Forelimb muscle (tissue), 1 donor: ENCODE data around the gene SLAMF1. TPM values are rescaled to one million over a fixed set of nuclear protein-coding genes. Genes with fewer than 3 reads are reported as not detected.
"Not testable (repeated sequence)": the region's sequence is repeated elsewhere in the genome, so short reads cannot be mapped to it uniquely, and the experiment has no call there.

Source experiments
- DNase-seq: peaks from one replicate; pipeline ENCODE4 v3.0.0-alpha.2; 2013; ENCODE audit warnings: low read depth
- polyA plus RNA-seq: library from polyadenylated mRNA; unstranded; fragments of 120-200 nt; gene quantifications from one replicate; pipeline ENCODE4 v1.2.1, GENCODE V29; 2013; ENCODE audit not compliant: insufficient read length

The SLAMF1 gene
- 0.05 TPM for polyA plus RNA-seq

DNA sequence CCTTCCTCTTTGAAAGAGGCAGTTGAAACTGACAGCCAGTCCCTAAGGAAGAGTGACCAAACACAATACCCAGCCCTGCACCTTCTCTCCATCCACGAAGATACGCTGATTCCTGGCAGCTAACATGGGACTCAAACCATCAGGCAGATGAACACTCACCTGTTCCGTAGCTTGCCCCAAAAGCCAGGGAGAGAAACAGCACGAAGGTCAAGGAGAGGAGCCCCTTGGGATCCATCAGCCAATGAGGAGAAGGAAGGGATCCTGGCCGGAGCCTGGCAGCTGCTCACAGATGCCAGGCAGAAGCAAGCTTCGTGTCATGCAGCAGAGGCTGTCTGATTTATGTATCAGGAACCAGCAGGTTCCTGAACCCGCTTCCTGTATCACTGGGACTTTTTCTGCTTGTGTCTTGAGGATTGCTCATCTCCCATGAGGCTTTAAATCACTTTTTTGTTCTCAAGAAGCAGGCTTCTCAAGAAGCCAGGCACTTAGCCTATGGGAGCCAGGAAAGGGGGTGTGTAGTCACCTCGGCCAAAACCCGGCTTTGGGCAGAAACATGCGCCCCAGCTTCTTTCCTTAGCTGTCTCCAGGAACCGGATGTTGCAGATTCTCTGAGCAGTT, at the start of gene SLAMF1:
SLAMF1 (minus strand) TSS at position 334 of the 618 bp plus-strand sequence; CDS start at position 235, 99 bp downstream.
- DNase-seq, result no peak

DNA sequence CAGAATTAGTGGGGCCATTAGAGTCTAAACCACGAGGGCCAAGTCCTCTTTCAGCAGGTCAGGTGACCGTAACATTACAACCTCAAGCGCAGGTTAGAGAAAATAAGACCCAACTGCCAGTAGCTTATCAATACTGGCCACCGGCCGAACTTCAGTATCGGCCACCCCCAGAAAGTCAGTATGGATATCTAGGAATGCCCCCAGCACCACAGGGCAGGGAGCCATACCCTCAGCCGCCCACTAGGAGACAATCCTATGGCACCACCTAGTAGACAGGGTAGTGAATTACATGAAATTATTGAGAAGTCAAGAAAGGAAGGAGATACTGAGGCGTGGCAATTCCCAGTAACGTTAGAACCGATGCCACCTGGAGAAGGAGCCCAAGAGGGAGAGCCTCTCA, 45.5 kb upstream of the SLAMF1 start:
- DNase-seq, result not testable (repeated sequence)

DNA sequence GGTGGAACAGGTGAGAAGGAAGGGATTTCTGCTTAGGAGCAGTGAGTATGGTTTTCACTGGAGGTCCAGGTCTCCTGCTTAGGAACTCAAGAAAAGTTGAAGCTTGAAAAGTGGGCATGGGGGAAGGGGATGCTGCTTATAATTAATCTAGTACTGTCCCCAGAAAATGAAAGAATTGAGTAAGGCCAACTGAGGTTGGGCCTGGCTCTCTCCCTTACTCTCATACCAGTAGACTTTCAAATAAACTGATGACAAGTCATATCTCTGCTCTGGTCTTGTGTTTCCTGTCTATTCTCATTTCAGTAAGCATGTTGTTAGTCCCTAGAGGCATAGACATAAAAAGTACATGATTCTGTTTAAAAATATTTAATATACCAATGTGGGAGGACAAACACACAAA, 38.4 kb upstream of the SLAMF1 start:
- DNase-seq, result no peak

- no peak for DNase-seq
Observed at GRCh38 chr1:160682983-160683865, 36.4 kb upstream of the SLAMF1 start.

DNA sequence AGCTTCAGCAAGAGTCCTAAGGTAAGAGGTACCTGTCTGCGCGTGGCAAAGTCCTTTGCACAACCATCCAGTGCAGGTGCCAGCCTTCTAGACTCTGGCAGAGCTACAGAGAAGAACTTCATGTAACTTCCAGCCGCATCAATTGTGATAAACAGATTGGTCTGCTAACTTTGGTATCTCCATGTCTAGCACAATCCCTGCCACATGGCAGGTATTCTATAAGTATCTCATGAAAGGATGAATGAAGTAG, 35.0 kb upstream of the SLAMF1 start:
- DNase-seq, result no peak

DNA sequence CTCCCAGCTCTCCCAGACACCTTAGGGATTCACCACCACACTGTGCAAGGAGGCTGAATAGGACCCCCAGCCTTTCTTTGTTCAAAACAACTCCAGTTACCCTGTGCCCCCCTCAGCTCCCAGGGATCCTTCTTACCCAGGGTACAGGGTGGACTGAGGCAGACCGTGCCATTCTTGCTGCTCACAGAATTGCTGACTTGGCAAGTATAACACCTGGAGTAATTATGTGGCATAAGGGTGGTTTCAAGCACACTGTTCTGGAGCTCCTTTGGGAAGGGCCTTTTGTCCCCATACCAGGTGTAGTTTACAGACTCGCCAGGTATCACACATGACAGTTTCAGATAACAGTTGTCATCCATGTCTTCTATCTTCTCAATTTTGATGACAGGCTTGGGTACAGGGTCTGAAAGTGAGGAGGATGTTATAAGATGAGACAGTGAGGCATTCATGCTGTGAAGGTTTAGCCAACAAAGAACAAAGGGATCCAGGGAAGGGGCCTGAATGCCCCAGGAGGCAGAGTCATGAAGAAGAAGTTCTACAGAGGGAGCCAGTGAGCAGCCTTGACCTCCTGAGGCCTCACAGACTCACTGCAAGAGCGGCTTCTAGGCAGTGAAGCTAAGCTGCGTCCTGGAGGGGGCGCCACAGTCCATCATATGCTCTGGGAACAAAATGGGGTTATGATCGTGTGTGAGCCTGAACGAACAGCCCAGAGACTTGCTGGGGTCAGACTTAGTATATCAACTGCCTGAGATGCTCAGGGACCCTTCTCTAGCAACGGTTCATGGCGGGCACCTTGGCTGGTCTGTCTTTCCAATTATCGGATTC, 34.4 kb upstream of the SLAMF1 start:
- DNase-seq, result no peak

DNA sequence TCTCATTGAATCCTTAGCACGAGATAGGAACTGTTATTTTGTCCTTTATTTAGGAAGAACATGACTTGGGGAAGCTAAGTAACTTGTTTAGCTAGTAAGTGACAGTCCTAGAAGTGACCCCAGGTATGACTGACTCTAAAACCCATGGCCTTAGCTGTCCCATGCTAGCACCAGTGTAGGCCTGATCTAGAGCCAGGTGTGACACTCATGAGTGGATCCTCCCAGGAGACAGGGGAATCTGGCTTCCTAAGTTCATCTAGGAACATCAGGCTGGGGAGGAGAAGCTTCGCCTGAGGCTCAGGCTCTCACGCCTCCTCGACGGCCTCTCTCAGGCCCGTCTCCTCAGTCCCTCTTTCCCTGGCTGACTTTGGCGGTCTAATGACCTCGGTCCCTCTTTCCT, 33.6 kb upstream of the SLAMF1 start:
- no peak for DNase-seq

DNA sequence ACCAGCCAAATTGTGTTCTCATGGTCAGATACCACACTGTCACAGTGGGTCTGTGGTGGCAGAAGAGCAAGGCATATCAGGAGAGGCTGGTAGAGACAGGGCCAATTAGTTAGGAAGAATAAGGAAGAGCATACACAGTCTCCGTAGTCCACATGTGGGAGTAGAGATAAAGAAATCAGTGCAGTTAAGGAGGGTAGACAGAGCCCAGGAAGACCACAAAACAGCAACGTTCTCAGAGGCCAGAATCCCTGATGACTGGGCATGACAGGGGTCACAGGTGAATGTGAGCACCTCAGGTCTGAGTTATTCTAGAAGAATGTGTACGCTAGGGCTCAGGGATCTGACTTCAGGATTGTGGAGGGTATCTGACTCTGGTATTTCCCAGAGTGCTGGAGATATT, 33.0 kb upstream of the SLAMF1 start:
- no peak for DNase-seq

GRCh38 chr1:160676869-160677597, 30.2 kb upstream of the SLAMF1 start:
- DNase-seq, result no peak

GRCh38 chr1:160675641-160676410, 29.0 kb upstream of the SLAMF1 start:
- DNase-seq, result peak; percentile 16

- DNase-seq, result no peak
Observed at GRCh38 chr1:160674415-160674814, 27.6 kb upstream of the SLAMF1 start.

GRCh38 chr1:160672789-160673695, 26.2 kb upstream of the SLAMF1 start:
- DNase-seq, result no peak

GRCh38 chr1:160671603-160672517, 25.0 kb upstream of the SLAMF1 start:
- no peak for DNase-seq

- no peak for DNase-seq
Observed at GRCh38 chr1:160670701-160671100, 23.9 kb upstream of the SLAMF1 start.

DNA sequence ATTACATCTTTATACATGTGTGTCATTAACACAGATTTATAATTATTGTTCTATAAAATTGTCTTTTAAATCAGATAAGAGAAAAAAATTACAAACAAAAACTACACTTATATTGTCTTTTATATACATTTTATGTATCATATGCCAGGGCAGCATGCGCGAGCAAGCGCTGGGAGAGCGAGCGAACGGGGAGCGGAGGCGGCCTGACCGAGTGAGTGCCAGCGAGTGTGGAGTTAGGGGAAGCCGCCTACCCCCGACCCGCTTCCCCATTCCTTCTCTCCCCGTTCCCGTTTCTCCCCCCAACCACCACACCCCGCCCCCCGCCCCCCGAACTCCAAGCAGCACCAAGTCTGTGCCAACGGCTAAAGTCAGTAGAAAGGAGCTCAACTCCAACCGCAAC, 23.0 kb upstream of the SLAMF1 start:
- DNase-seq, result no peak

DNA sequence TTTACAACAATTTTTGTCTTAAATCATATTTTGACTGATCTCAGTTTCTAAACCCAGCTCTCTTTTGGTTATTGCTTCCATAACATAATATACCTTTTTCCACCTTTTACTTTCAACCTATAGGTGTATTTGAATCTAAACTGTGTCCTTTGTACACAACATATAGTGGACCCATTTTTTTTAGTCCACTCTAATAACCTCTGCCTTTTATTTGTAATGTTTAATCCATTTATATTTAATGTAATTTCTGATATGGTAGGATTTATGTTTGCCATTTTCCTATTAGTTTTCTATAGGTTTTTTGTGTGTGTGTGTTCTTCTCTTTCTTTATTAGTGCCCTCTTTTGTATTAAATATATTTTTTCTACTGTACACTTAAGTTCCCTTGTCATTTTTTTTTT, 22.4 kb upstream of the SLAMF1 start:
- no peak for DNase-seq

DNA sequence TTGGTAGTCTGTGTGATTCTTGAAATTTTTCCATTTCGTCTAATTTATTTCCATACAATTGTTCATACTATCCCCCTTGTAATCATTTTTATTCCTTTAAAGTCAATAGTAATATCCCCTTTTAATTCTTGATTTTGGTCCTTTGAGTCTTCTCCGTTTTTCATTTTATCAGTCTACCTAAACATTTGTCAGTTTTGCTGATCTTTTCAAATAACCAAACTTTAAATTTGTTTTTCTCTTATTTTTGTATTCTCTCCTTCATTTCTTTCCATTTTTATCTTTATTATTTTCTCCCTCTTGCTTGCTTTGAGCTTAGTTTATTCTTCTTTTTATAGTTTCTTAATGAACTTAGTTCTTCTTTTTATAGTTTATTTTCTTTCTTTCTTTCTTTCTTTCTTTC, 21.1 kb upstream of the SLAMF1 start:
- no peak for DNase-seq

DNA sequence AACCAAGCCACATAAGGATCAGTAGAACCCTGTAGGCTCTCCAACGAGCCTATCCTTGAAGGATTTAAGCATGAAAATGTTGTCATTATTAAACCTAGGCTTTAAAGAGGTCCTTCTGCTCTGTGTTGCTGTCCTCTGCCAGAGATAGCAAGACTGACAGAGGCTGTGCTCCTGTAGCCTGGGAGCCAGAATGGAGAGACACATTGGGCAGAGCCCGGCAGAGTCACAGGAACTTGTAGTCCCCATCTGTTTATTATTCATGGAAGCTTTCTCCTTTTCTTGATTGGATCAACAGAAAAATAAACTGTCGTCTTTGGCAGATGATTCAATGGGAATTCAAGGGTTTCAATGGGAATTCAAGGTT, 19.2 kb upstream of the SLAMF1 start:
- no peak for DNase-seq
